ENCODE results near the gene GLYAT.
"Not testable (repeated sequence)": the region's sequence is repeated elsewhere in the genome, so short reads cannot be mapped to it uniquely, and the experiment has no call there.

GLYAT gene

DNA sequence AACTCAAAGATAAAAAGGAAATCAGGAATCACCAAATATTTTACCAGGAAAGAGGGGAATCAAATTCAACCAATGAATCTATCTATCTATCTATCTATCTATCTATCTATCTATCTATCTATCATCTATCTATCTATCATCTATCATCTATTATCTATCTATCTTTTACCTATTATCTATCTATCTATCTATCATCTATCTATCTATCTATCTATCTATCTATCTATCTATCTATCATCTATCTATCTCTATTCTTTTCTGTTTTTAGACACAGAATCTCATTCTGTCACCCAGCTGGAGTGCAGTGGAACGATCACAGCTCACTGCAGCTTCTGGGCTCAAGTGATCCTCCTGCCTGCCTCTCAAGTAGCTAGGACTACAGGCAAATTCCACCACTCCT lies 54.2 kb downstream of the GLYAT start:
- DNase-seq (ENCODE audit: low read depth) = not testable (repeated sequence)

DNA sequence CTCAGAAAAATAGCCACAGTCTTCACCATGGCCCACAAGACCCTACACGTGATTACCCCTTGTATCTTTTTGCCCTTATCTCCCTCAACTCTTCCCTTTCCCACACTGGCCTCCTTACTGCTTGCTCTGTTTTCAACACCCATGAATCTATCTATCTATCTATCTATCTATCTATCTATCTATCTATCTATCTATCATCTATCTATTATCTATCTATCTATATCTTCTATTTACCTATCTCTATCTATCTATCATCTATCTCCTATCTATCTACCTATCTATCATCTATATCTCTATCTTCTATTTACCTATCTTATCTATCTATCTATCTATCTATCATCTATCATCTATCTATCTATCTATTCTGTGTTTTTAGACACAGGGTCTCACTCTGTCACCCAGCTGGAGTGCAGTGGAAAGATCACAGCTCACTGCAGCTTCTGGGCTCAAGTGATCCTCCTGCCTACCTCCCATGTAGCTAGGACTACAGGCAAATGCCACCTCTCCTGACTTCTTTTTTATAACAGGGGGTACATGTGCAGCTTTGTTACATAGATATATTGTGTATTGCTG lies 55.1 kb downstream of the GLYAT start:
- DNase-seq (ENCODE audit: low read depth) = no peak

DNA sequence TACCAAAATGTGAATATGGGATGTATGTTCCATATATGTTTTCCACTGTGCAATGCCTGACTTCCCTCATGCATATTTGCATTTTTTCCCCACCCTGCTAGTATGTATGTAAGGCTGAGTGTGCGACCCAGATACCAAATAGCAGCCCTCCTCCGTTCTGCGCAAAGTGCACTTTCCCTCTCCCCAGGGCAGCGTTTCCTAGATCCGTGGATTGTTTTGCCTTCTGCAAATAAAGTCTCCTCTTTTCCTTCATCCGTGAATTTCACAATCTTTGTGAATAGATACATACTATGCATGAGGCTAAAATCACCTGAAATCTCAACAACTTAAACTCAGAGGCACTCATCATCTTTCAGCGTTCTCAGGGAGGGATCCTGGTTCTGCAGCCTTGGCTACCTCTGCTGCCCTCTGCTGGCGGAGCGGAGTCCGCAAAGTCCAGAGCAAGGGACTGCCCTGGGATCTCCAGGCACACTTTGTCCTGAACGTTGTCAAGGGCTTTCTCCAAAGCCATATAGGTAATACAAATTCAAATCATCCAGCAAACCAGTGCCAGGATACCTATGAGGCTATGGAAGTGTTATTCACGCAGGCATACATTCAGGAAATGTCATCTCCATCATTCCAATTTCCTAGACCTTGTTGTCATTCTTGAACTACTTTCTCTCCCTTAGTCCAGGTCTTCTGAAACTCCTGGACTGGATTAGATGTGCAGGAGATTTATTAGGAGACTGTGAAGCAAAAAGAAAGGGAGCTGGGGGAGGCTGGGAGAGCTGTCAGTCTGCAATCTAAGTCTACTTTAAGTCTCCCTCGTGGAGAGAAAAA lies 56.2 kb downstream of the GLYAT start:
- peak; percentile 9 for DNase-seq (ENCODE audit: low read depth)

DNA sequence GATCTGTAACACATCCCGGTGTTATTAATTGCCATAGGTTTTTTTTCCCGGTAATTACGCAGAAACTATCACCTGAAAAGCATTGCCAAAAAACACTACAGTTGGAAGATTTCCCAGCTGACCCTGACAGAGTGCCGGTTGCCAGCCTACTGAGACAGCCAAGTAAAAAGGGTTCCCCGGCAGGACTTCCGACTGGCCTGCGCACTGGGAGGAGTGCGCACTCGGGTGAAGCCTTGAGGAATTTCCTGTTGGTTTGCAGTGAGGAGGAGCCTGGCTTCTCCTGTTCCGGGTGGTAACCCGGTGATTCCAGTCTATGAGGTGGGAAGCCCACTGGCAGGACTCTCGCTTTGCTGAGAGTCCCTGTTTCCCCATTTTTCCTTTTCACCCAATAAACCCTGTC lies 57.1 kb downstream of the GLYAT start:
- DNase-seq (ENCODE audit: low read depth) = no peak

- no peak for DNase-seq (ENCODE audit: low read depth)
Measured at GRCh38 chr11:58671983-58672633, 59.6 kb downstream of the GLYAT start.

- DNase-seq (ENCODE audit: low read depth) = no peak
Measured at GRCh38 chr11:58659910-58660570, 71.7 kb downstream of the GLYAT start.

DNA sequence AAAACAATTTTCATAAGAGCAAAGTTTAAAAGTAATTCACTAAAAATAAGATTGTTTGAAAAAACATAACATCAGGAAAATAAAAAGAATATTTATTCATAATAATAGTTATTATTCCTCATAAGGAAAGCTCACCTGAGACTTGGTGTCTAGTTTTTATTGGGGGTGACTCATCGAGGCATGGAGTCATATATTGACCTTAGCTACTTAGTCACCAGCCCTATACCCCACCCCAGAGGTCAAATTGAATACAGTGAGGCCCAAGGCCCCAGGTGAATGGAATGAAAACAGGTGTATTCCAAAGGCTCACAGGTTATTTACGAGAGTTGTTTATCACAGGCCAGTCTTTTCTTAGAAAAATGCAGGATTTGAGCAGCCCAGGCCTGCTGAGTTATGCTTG lies 72.3 kb downstream of the GLYAT start:
- no peak for DNase-seq (ENCODE audit: low read depth)
